ENCODE results near the gene IL23R.

- TF ChIP-seq CTCF (IDR thresholded peaks at IDR 0.05) = no peak
- TF ChIP-seq POLR2A (IDR thresholded peaks at IDR 0.05) = no peak
Measured at GRCh38 chr1:67130673-67131072, 35.6 kb upstream of the IL23R start.
